IMR-90 (cell line): ENCODE measurements around the gene NXPH4. TPM values are rescaled to one million over a fixed set of nuclear protein-coding genes. Genes with fewer than 3 reads are reported as not detected.
A peak's percentile ranks its signal among the peaks of the same experiment; 100 is the strongest.

Experiments used
- ATAC-seq: fragments of 200-7000 bp; cut with Tn5 transposase; 2 replicates; pipeline ENCODE4 v1.9.1; 2020; ENCODE audit warnings: low read depth, mild to moderate bottlenecking, moderate library complexity
- BruUV-seq: library from RNA; stranded (reverse); fragments of 400-500 nt; replicated peaks from 2 replicates; lab custom pipeline; 2021; lab: Mats Ljungman, UMichigan
- CTCF ChIA-PET: fragments of 300-600 bp; formaldehyde crosslinking; extraction: SDS; loops from one replicate; lab custom pipeline; 2021; ENCODE audit warnings: antibody characterized with exemption; lab: Yijun Ruan, JAX
- POLR2A ChIA-PET: fragments of 300-600 bp; sonication (Branson Sonifier 250); formaldehyde crosslinking; loops from one replicate; lab custom pipeline; 2022; ENCODE audit warnings: antibody characterized with exemption; ENCODE audit not compliant: unreplicated experiment; lab: Charles Lee
- DNase-seq: peaks from one replicate; pipeline ENCODE4 v3.0.0; 2013
- H2AFZ ChIP-seq: replicated peaks from 2 replicates; pipeline ENCODE3; 2013; ENCODE audit warnings: low read length, mild to moderate bottlenecking; ENCODE audit not compliant: poor library complexity
- H2AK5ac ChIP-seq: 2 replicates; pipeline ENCODE4 v1.6.1; 2013; ENCODE audit warnings: low read depth, low read length, inconsistent platforms
- H2AK9ac ChIP-seq: replicated peaks from 2 replicates; pipeline ENCODE3; 2013; ENCODE audit warnings: mild to moderate bottlenecking, low read depth, low read length, moderate library complexity; ENCODE audit not compliant: poor library complexity
- H2BK120ac ChIP-seq: 2 replicates; pipeline ENCODE4 v1.6.1; 2013; ENCODE audit warnings: low read depth, low read length, inconsistent platforms
- H2BK15ac ChIP-seq: 3 replicates; pipeline ENCODE4 v1.6.1; 2013; ENCODE audit warnings: low read depth, low read length, inconsistent platforms
- H2BK20ac ChIP-seq: 2 replicates; pipeline ENCODE4 v1.6.1; 2013; ENCODE audit warnings: low read depth, mild to moderate bottlenecking, inconsistent platforms, low read length, moderate library complexity
- H2BK5ac ChIP-seq: 2 replicates; pipeline ENCODE4 v1.6.1; 2013; ENCODE audit warnings: mild to moderate bottlenecking, low read depth, low read length, inconsistent platforms; ENCODE audit not compliant: poor library complexity, severe bottlenecking
- H3K14ac ChIP-seq: replicated peaks from 2 replicates; pipeline ENCODE4 v1.6.1; 2013; ENCODE audit warnings: low read depth, low read length, inconsistent platforms
- H3K18ac ChIP-seq: 2 replicates; pipeline ENCODE4 v1.6.1; 2013; ENCODE audit warnings: low read depth, low read length, control low read depth
- H3K23ac ChIP-seq: 2 replicates; pipeline ENCODE4 v1.6.1; 2013; ENCODE audit warnings: low read depth, low read length, inconsistent platforms
- H3K27ac ChIP-seq: 2 replicates; pipeline ENCODE4 v1.5.1; 2013; ENCODE audit warnings: mild to moderate bottlenecking, control low read depth, low read length; ENCODE audit not compliant: insufficient read depth
- H3K27me3 ChIP-seq: 2 replicates; pipeline ENCODE4 v1.6.1; 2013; ENCODE audit warnings: low read length; ENCODE audit not compliant: control insufficient read depth, insufficient read depth
- H3K36me3 ChIP-seq: 2 replicates; pipeline ENCODE4 v1.6.1; 2013; ENCODE audit warnings: low read length, mixed read lengths; ENCODE audit not compliant: control insufficient read depth, insufficient read depth
- H3K4ac ChIP-seq: 2 replicates; pipeline ENCODE4 v1.6.1; 2013; ENCODE audit warnings: low read depth, low read length, inconsistent platforms
- H3K4me1 ChIP-seq: 2 replicates; pipeline ENCODE4 v1.6.1; 2013; ENCODE audit warnings: low read length, mixed read lengths; ENCODE audit not compliant: control insufficient read depth, insufficient read depth
- H3K4me2 ChIP-seq: 2 replicates; pipeline ENCODE4 v1.6.1; 2013; ENCODE audit warnings: low read depth, mild to moderate bottlenecking, control low read depth, low read length, moderate library complexity
- H3K4me3 ChIP-seq: 2 replicates; pipeline ENCODE4 v1.5.1; 2013; ENCODE audit warnings: low read depth, mild to moderate bottlenecking, control low read depth, low read length, moderate library complexity; ENCODE audit not compliant: insufficient read depth
- H3K56ac ChIP-seq: 2 replicates; pipeline ENCODE4 v1.6.1; 2013; ENCODE audit warnings: low read length, inconsistent platforms; ENCODE audit not compliant: insufficient read depth; ENCODE audit errors: extremely low read depth
- H3K79me1 ChIP-seq, 2 experiments: 2 replicates each; pipeline ENCODE4 v1.6.1; 2013; ENCODE audit warnings: low read length in 2 of 2, inconsistent platforms in 1 of 2, low read depth in 1 of 2
- H3K9ac ChIP-seq: 2 replicates; pipeline ENCODE4 v1.6.1; 2013; ENCODE audit warnings: low read depth, low read length, control low read depth
- H3K9me1 ChIP-seq: 2 replicates; pipeline ENCODE4 v1.6.1; 2013; ENCODE audit warnings: low read length, inconsistent platforms; ENCODE audit not compliant: insufficient read depth
- H3K9me3 ChIP-seq: 2 replicates; pipeline ENCODE4 v1.6.1; 2013; ENCODE audit warnings: low read length; ENCODE audit not compliant: control insufficient read depth, insufficient read depth
- H4K20me1 ChIP-seq: 2 replicates; pipeline ENCODE4 v1.6.1; 2013; ENCODE audit warnings: low read length, inconsistent platforms; ENCODE audit not compliant: insufficient read depth
- H4K5ac ChIP-seq: 2 replicates; pipeline ENCODE4 v1.6.1; 2013; ENCODE audit warnings: mild to moderate bottlenecking, low read depth, low read length, control low read depth
- H4K8ac ChIP-seq, 2 experiments: 2 replicates each; pipeline ENCODE4 v1.6.1; 2013; ENCODE audit warnings: low read depth in 2 of 2, low read length in 2 of 2, control low read depth in 1 of 2, inconsistent platforms in 1 of 2
- H4K91ac ChIP-seq: 2 replicates; pipeline ENCODE4 v1.6.1; 2013; ENCODE audit warnings: low read depth, low read length, inconsistent platforms; ENCODE audit not compliant: insufficient read depth
- BHLHE40 ChIP-seq: fragments of 150-350 bp; IDR thresholded peaks from 2 replicates; pipeline ENCODE4 v1.6.1; 2016; ENCODE audit warnings: mild to moderate bottlenecking, low read depth, low read length
- CEBPB ChIP-seq: IDR thresholded peaks from 2 replicates; pipeline ENCODE4 v1.6.1; 2012; ENCODE audit warnings: low read depth, low read length, improper control_type of control experiment
- CHD1 ChIP-seq: IDR thresholded peaks from 2 replicates; pipeline ENCODE4 v1.6.1; 2012; ENCODE audit warnings: low read depth, low read length, improper control_type of control experiment
- CTCF ChIP-seq: conservative IDR thresholded peaks from 2 replicates; pipeline ENCODE4 v1.5.1; 2012; ENCODE audit warnings: mild to moderate bottlenecking, low read depth, low read length, improper control_type of control experiment
- ELK1 ChIP-seq: fragments of 150-350 bp; IDR thresholded peaks from 2 replicates; pipeline ENCODE4 v1.6.1; 2016; ENCODE audit warnings: low read depth, mild to moderate bottlenecking, low read length, moderate library complexity, borderline replicate concordance
- FOS ChIP-seq: fragments of 150-350 bp; IDR thresholded peaks from 2 replicates; pipeline ENCODE4 v1.6.1; 2016; ENCODE audit warnings: low read depth, low read length
- MAFK ChIP-seq: IDR thresholded peaks from 2 replicates; pipeline ENCODE4 v1.6.1; 2012; ENCODE audit warnings: low read depth, low read length, improper control_type of control experiment
- MAZ ChIP-seq: IDR thresholded peaks from 2 replicates; pipeline ENCODE4 v1.6.1; 2012; ENCODE audit warnings: low read depth, mild to moderate bottlenecking, low read length, improper control_type of control experiment, moderate library complexity, borderline replicate concordance
- MXI1 ChIP-seq: IDR thresholded peaks from 2 replicates; pipeline ENCODE4 v1.6.1; 2012; ENCODE audit warnings: low read depth, mild to moderate bottlenecking, low read length, moderate library complexity, borderline replicate concordance
- NFE2L2 ChIP-seq: fragments of 150-350 bp; IDR thresholded peaks from 2 replicates; pipeline ENCODE4 v1.6.1; 2016; ENCODE audit warnings: low read depth, mild to moderate bottlenecking, low read length
- POLR2A ChIP-seq: IDR thresholded peaks from 2 replicates; pipeline ENCODE4 v1.6.1; 2012; ENCODE audit warnings: mild to moderate bottlenecking, low read depth, low read length
- RAD21 ChIP-seq: IDR thresholded peaks from 2 replicates; pipeline ENCODE4 v1.6.1; 2012; ENCODE audit warnings: low read length, improper control_type of control experiment
- RCOR1 ChIP-seq: IDR thresholded peaks from 2 replicates; pipeline ENCODE4 v1.6.1; 2012; ENCODE audit warnings: mild to moderate bottlenecking, low read length, improper control_type of control experiment; ENCODE audit not compliant: insufficient replicate concordance
- RFX5 ChIP-seq: IDR thresholded peaks from 2 replicates; pipeline ENCODE4 v1.8.0; 2012; ENCODE audit warnings: low read depth, mild to moderate bottlenecking, low read length, moderate library complexity
- SMC3 ChIP-seq: fragments of 150-350 bp; IDR thresholded peaks from 2 replicates; pipeline ENCODE4 v1.6.1; 2016; ENCODE audit warnings: low read depth, mild to moderate bottlenecking, antibody characterized with exemption, low read length, moderate library complexity
- USF2 ChIP-seq: fragments of 150-350 bp; IDR thresholded peaks from 2 replicates; pipeline ENCODE4 v1.6.1; 2017; ENCODE audit warnings: mild to moderate bottlenecking, antibody characterized with exemption, low read length, low read depth
- WGBS, 2 experiments: methylation state at CpG; one replicate each; pipeline versions ENCODE4 v1.1.5 to v1.1.7; 2013; ENCODE audit warnings: missing lambda C conversion rate in 2 of 2; ENCODE audit not compliant: insufficient read length in 1 of 2; ENCODE audit errors: extremely low coverage in 2 of 2; 5-methylcytosine and 5-hydroxymethylcytosine counted together
- dilution Hi-C: fragments of 300-500 bp; cut with HindIII; formaldehyde crosslinking; loops from one replicate; pipeline ENCODE4 v1.14.3; 2018; ENCODE audit warnings: low sequenced_read_pairs; ENCODE audit not compliant: unreplicated experiment
- in situ Hi-C: fragments of 300-500 bp; cut with MboI; formaldehyde crosslinking; loops from 3 replicates; pipeline ENCODE4 v1.14.3; 2019; ENCODE audit warnings: low sequenced_read_pairs, inconsistent platforms, mixed read lengths
- intact Hi-C: fragments of 100-400 bp; cut with micrococcal nuclease; formaldehyde crosslinking; loops from 2 replicates; pipeline ENCODE4 v1.10.0; 2022
- polyA plus RNA-seq, 3 experiments: library from polyadenylated mRNA; depleted of rRNA; stranded (reverse); fragments of >200 nt; gene quantifications; 2 replicates each; pipeline ENCODE4 v1.2.3, GENCODE V29; 2012; ENCODE audit warnings: low replicate concordance in 1 of 3
- total RNA-seq: library from RNA; depleted of rRNA; stranded (reverse); fragments of >200 nt; gene quantifications from 2 replicates; pipeline ENCODE4 v1.2.3, GENCODE V29; 2012

NXPH4 gene
- total and polyA plus RNA-seq, 2 of the 4 experiments (the other 2 are of a cell fraction) = 0.36 to 3.8 TPM

- intact Hi-C loops = loop anchor here (5.0 kb wide), 1 partner anchor 168 kb away; no protein-coding TSS in a partner anchor
Observed at GRCh38 chr12:57235728-57236131, 19.1 kb downstream of the NXPH4 start.

More at GRCh38 chr12:57235728-57236131, 19.1 kb downstream of the NXPH4 start:
- Histone ChIP-seq H2AFZ (no peak overlapping the region), H2AK5ac (no peak overlapping the region), H2BK120ac (no peak overlapping the region), H4K5ac (no peak overlapping the region), H3K23ac (no peak overlapping the region), H2BK15ac (no peak overlapping the region), H4K20me1 (peaks cover 40% of the 10 kb centered on the region), H3K56ac (no peak overlapping the region), H3K4me3 (no peak overlapping the region), H3K9me1 (peaks cover 16% of the 10 kb centered on the region), H3K27ac (no peak overlapping the region), H2BK20ac (no peak overlapping the region), H3K4me1 (peaks cover 14% of the 10 kb centered on the region), H3K79me1 (peaks cover 22 to 43% of the 10 kb centered on the region in 2 experiments), H3K18ac (no peak overlapping the region), H3K9me3 (no peaks in the 10 kb centered on the region), H3K14ac (0 out of 2 replicates have a peak overlapping the region, but pooled peaks have one; percentile 14), H2BK5ac (no peak overlapping the region), H3K36me3 (peaks cover 45% of the 10 kb centered on the region), H3K27me3 (no peaks in the 10 kb centered on the region), H3K4ac (no peak overlapping the region), H2AK9ac (no peak overlapping the region), H3K9ac (no peak overlapping the region), H3K4me2 (no peak overlapping the region), H4K91ac (no peak overlapping the region), H4K8ac (no peak overlapping the region)
- BruUV-seq = no TSS peak
- DNase-seq (no peak), ATAC-seq (no peak)
- ChIA-PET CTCF (no interaction called here), POLR2A (interaction anchor here (0.5 kb wide), 1 partner anchor 22 kb away, joined by 9 read pairs; no protein-coding TSS in a partner anchor)
- no peak for TF ChIP-seq ELK1
- no peak for TF ChIP-seq FOS
- no peak for TF ChIP-seq BHLHE40
- TF ChIP-seq USF2 = no peak
- TF ChIP-seq SMC3 = no peak
- no peak for TF ChIP-seq NFE2L2
- no peak for TF ChIP-seq RFX5
- no peak for TF ChIP-seq RAD21
- no peak for TF ChIP-seq MAFK
- no peak for TF ChIP-seq CTCF
- no peak for TF ChIP-seq RCOR1
- no peak for TF ChIP-seq CHD1
- no peak for TF ChIP-seq MXI1
- no peak for TF ChIP-seq CEBPB
- no peak for TF ChIP-seq POLR2A
- TF ChIP-seq MAZ = no peak
- in situ Hi-C loops (no loop called here), dilution Hi-C loops (no loop called here)
- 42% methylated on average over 4 of the region's 8 CpGs; no CpG with 5 or more reads in 1 of the 2 experiments for WGBS, 2 experiments
